HepG2 (cell line): ENCODE measurements around the gene DNMT3L. TPM values are rescaled to one million over a fixed set of nuclear protein-coding genes. Genes with fewer than 3 reads are reported as not detected.
A peak's percentile ranks its signal among the peaks of the same experiment; 100 is the strongest.

Experiments used
- ATAC-seq: fragments of 200-7000 bp; cut with Tn5 transposase; 3 replicates; pipeline ENCODE4 v1.9.1; 2020; ENCODE audit warnings: mild to moderate bottlenecking, moderate library complexity
- BruUV-seq: library from RNA; stranded (reverse); fragments of 400-500 nt; replicated peaks from 2 replicates; lab custom pipeline; 2021; lab: Mats Ljungman, UMichigan
- CTCF ChIA-PET: fragments of 300-600 bp; formaldehyde crosslinking; extraction: SDS; loops from one replicate; lab custom pipeline; 2021; ENCODE audit warnings: low total read pairs, inconsistent platforms, low intra/inter-chr PET ratio; lab: Yijun Ruan, JAX
- POLR2A ChIA-PET: fragments of 350-600 bp; sonication (Branson Sonifier 250); formaldehyde crosslinking; loops from one replicate; lab custom pipeline; 2020; ENCODE audit warnings: antibody characterized with exemption, inconsistent platforms; lab: Yijun Ruan, JAX
- DNase-seq: peaks from one replicate; pipeline ENCODE4 v3.0.0-alpha.2; 2015; ENCODE audit warnings: low spot score
- FAIRE-seq: peaks from 3 replicates; lab custom pipeline; 2011; peaks lifted over from hg19 to GRCh38; lab: Jason Lieb, UNC
- H2AFZ ChIP-seq: one replicate; pipeline ENCODE4 v1.6.1; 2011; ENCODE audit warnings: low read length, inconsistent platforms
- H3K27ac ChIP-seq: fragments of 300-600 bp; 3 replicates; pipeline ENCODE4 v1.8.0; 2011; ENCODE audit warnings: mixed run types, mild to moderate bottlenecking, mixed read lengths, low read length, inconsistent platforms; ENCODE audit not compliant: insufficient read depth; ENCODE audit errors: extremely low read length
- H3K27me3 ChIP-seq, 2 experiments: fragments of 200-600 bp in 1 of 2; 2 replicates in 1 of 2; 3 replicates in 1 of 2; pipeline versions ENCODE4 v1.6.0 to v1.8.0; 2011; ENCODE audit warnings: low read length in 2 of 2, mild to moderate bottlenecking in 2 of 2, moderate library complexity in 2 of 2, inconsistent platforms in 1 of 2; ENCODE audit not compliant: insufficient read depth in 2 of 2, control insufficient read depth in 1 of 2
- H3K36me3 ChIP-seq, 2 experiments: fragments of 200-600 bp in 1 of 2; replicated peaks in 1 of 2; 2 replicates in 1 of 2; 3 replicates in 1 of 2; pipeline versions ENCODE4 v1.5.1 to v1.8.0; 2011; ENCODE audit warnings: low read length in 2 of 2, inconsistent platforms in 1 of 2; ENCODE audit not compliant: insufficient read depth in 2 of 2, control insufficient read depth in 1 of 2
- H3K4me1 ChIP-seq: 2 replicates; pipeline ENCODE4 v1.5.1; 2012; ENCODE audit warnings: low read length, inconsistent platforms; ENCODE audit not compliant: insufficient read depth
- H3K4me2 ChIP-seq: 2 replicates; pipeline ENCODE4 v1.6.0; 2011; ENCODE audit warnings: low read depth, low read length, inconsistent platforms
- H3K4me3 ChIP-seq, 3 experiments: fragments of 200-600 bp in 1 of 3; sonication (generic), shearing (Covaris generic) in 1 of 3; replicated peaks in 1 of 3; 2 replicates each; pipeline ENCODE4 v1.5.1; 2011 to 2016; ENCODE audit warnings: low read length in 3 of 3, inconsistent platforms in 2 of 3, low read depth in 2 of 3, mild to moderate bottlenecking in 2 of 3, control low read depth in 1 of 3, mixed read lengths in 1 of 3; ENCODE audit not compliant: insufficient read depth in 1 of 3
- H3K79me2 ChIP-seq: one replicate; pipeline ENCODE4 v1.6.1; 2011; ENCODE audit warnings: low read length, inconsistent platforms; ENCODE audit not compliant: insufficient read depth
- H3K9ac ChIP-seq: 2 replicates; pipeline ENCODE4 v1.6.0; 2011; ENCODE audit warnings: mild to moderate bottlenecking, low read depth, low read length, inconsistent platforms; ENCODE audit not compliant: insufficient read depth
- H3K9me3 ChIP-seq: 2 replicates; pipeline ENCODE4 v1.5.1; 2012; ENCODE audit warnings: mild to moderate bottlenecking, low read length
- H4K20me1 ChIP-seq: 2 replicates; pipeline ENCODE4 v1.6.0; 2011; ENCODE audit warnings: inconsistent platforms, mild to moderate bottlenecking, low read length, moderate library complexity; ENCODE audit not compliant: insufficient read depth
- HNRNPH1 ChIP-seq: fragments of 200-400 bp; formaldehyde crosslinking; optimal IDR thresholded peaks from 2 replicates; pipeline ENCODE3; 2017; ENCODE audit warnings: mild to moderate bottlenecking, low read depth, low read length
- IKZF1 ChIP-seq: fragments of 450-650 bp; IDR thresholded peaks from 2 replicates; pipeline ENCODE4 v1.7.1; 2016
- MED13 ChIP-seq: sonication (generic); formaldehyde crosslinking; IDR thresholded peaks from 2 replicates; pipeline ENCODE4 v1.5.0; 2020; ENCODE audit warnings: missing genetic modification reagents
- NFYC ChIP-seq: IDR thresholded peaks from 2 replicates; pipeline ENCODE4 v1.6.1; 2016; ENCODE audit warnings: missing genetic modification reagents, missing compliant biosample characterization
- NR3C1 ChIP-seq: sonication (generic); formaldehyde crosslinking; IDR thresholded peaks from 2 replicates; pipeline ENCODE4 v1.4.0; 2020; ENCODE audit warnings: missing genetic modification reagents
- REPIN1 ChIP-seq: sonication (generic); formaldehyde crosslinking; IDR thresholded peaks from 2 replicates; pipeline ENCODE4 v1.8.0; 2022; ENCODE audit warnings: missing genetic modification reagents, low read depth, mild to moderate bottlenecking, borderline replicate concordance
- SCMH1 ChIP-seq: sonication (generic); formaldehyde crosslinking; IDR thresholded peaks from 2 replicates; pipeline ENCODE4 v1.9.0; 2021; ENCODE audit warnings: missing genetic modification reagents, mild to moderate bottlenecking, borderline replicate concordance
- SIN3A ChIP-seq: IDR thresholded peaks from 2 replicates; pipeline ENCODE4 v1.6.1; 2011; ENCODE audit warnings: low read depth, mild to moderate bottlenecking, control low read depth, low read length, borderline replicate concordance
- SP4 ChIP-seq: sonication (generic); formaldehyde crosslinking; IDR thresholded peaks from 2 replicates; pipeline ENCODE4 v1.8.1; 2023; ENCODE audit warnings: mild to moderate bottlenecking, missing genetic modification reagents
- YY1 ChIP-seq: IDR thresholded peaks from 2 replicates; pipeline ENCODE4 v1.6.1; 2011; ENCODE audit warnings: low read length, low read depth, moderate library complexity, mild to moderate bottlenecking; ENCODE audit not compliant: insufficient read depth, insufficient replicate concordance
- ZBTB1 ChIP-seq: sonication (generic); formaldehyde crosslinking; IDR thresholded peaks from 2 replicates; pipeline ENCODE4 v1.4.0; 2020; ENCODE audit warnings: missing genetic modification reagents, borderline replicate concordance
- ZNF333 ChIP-seq: sonication (generic); formaldehyde crosslinking; IDR thresholded peaks from 2 replicates; pipeline ENCODE4 v1.4.0; 2020; ENCODE audit warnings: mild to moderate bottlenecking, missing genetic modification reagents, borderline replicate concordance
- ZNF557 ChIP-seq: sonication (generic); formaldehyde crosslinking; IDR thresholded peaks from 2 replicates; pipeline ENCODE4 v1.4.0; 2020; ENCODE audit warnings: missing genetic modification reagents
- ZNF883 ChIP-seq: sonication (generic); formaldehyde crosslinking; IDR thresholded peaks from 2 replicates; pipeline ENCODE4 v1.5.1; 2020; ENCODE audit warnings: mild to moderate bottlenecking, missing genetic modification reagents; ENCODE audit errors: not compliant biosample characterization
- WGBS: methylation state at CpG from one replicate; pipeline ENCODE4 v1.1.6; 2017; ENCODE audit warnings: low lambda C conversion rate; 5-methylcytosine and 5-hydroxymethylcytosine counted together
- in situ Hi-C: cut with HindIII; loops from 2 replicates; pipeline ENCODE4 v1.10.0; 2017; ENCODE audit warnings: low pct_unique_long_range_greater_than_20kb; ENCODE audit not compliant: extremely low pct_ligation_motif_present
- intact Hi-C: fragments of 100-400 bp; cut with micrococcal nuclease; formaldehyde crosslinking; loops from one replicate; pipeline ENCODE4 v1.10.0; 2022; ENCODE audit not compliant: unreplicated experiment
- polyA plus RNA-seq, 8 experiments: library from polyadenylated mRNA; depleted of rRNA in 3 of 8; stranded (reverse) in 7 of 8; unstranded in 1 of 8; fragments of >200 nt; fragmentation: Illumina TruSeq in 4 of 8; extraction: Trizol in 4 of 8; gene quantifications; 2 replicates each; pipeline versions ENCODE4 v1.2.1 to v1.2.3, GENCODE V29; 2011 to 2016; ENCODE audit warnings: low read depth in 4 of 8, missing spikeins in 1 of 8, mixed read lengths in 1 of 8; ENCODE audit not compliant: insufficient read depth in 1 of 8
- total RNA-seq, 5 experiments: library from RNA; depleted of rRNA; stranded (reverse); fragments of >200 nt; fragmentation: Illumina TruSeq; extraction: Trizol; gene quantifications; 2 replicates each; pipeline ENCODE4 v1.2.3, GENCODE V29; 2016; ENCODE audit warnings: low read depth in 1 of 5
- TF ChIP-seq, protein P1 (sequence below): sonication (generic); formaldehyde crosslinking; IDR thresholded peaks from 2 replicates; pipeline ENCODE4 v1.4.0; 2020; ENCODE audit warnings: mild to moderate bottlenecking, missing genetic modification reagents
- TF ChIP-seq, protein P2 (sequence below): IDR thresholded peaks from 2 replicates; pipeline ENCODE4 v1.4.0; 2020; ENCODE audit warnings: mild to moderate bottlenecking, missing genetic modification reagents
- TF ChIP-seq, protein P3 (sequence below): sonication (generic); formaldehyde crosslinking; IDR thresholded peaks from 2 replicates; pipeline ENCODE4 v1.4.0; 2020; ENCODE audit warnings: low read depth, mild to moderate bottlenecking, missing genetic modification reagents

Gene DNMT3L
- total and polyA plus RNA-seq, 2 of the 13 experiments (the other 11 are each of a cell fraction or from before 2014, with no cell fraction given): 0.75 to 1.7 TPM

DNA sequence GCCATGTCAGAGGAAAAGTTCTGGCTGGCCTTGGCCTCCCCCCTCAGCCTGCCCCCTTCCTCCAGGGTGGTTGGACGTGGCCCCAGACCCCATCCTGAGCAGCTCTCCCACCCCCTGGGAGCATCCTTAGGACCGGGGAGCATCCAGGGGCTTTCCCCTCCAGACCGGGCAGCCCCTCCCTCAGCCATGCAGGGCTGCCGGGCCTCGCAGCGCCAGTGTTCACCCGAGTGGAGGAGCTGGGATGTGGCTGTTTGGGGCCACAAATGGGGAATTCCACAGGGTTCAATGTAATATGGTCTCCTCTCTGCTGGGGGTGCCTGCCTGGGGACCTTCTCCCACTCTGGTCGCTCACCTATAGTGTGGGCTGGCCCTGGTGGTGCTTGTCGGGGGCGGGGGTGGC, 33.9 kb upstream of the DNMT3L start:
- intact Hi-C loops: no loop called here
- Histone ChIP-seq H3K79me2 (peaks cover 2% of the 10 kb centered on the region), H4K20me1 (no peaks in the 10 kb centered on the region), H3K4me3 (peak overlapping the region in 1 of 3 experiments; percentile 61; a peak in 1 of 6 replicates), H3K4me1 (peaks cover 43% of the 10 kb centered on the region), H3K9me3 (no peaks in the 10 kb centered on the region), H3K27ac (no peak overlapping the region), H3K4me2 (peak overlapping the region; percentile 67; the same call in 1 of the 2 replicates), H3K9ac (no peak overlapping the region), H3K36me3 (no peaks in the 10 kb centered on the region), H2AFZ (no peak overlapping the region), H3K27me3 (peaks cover 11 to 41% of the 10 kb centered on the region in 2 experiments)
- no TSS peak for BruUV-seq
- DNase-seq: no peak
- WGBS: 0% methylated on average over 2 of the region's 10 CpGs
- TF ChIP-seq SCMH1 (CRISPR knock-in tag) (no peak), NR3C1 (CRISPR knock-in tag) (no peak), ZNF883 (CRISPR knock-in tag) (no peak), NFYC (no peak), YY1 (no peak), REPIN1 (no peak), IKZF1 (no peak), ZNF333 (CRISPR knock-in tag) (no peak), SP4 (CRISPR knock-in tag) (no peak), MED13 (no peak), ZNF557 (CRISPR knock-in tag) (no peak), ZBTB1 (CRISPR knock-in tag) (no peak), HNRNPH1 (no peak), SIN3A (no peak)
- TF ChIP-seq, protein P1, sequence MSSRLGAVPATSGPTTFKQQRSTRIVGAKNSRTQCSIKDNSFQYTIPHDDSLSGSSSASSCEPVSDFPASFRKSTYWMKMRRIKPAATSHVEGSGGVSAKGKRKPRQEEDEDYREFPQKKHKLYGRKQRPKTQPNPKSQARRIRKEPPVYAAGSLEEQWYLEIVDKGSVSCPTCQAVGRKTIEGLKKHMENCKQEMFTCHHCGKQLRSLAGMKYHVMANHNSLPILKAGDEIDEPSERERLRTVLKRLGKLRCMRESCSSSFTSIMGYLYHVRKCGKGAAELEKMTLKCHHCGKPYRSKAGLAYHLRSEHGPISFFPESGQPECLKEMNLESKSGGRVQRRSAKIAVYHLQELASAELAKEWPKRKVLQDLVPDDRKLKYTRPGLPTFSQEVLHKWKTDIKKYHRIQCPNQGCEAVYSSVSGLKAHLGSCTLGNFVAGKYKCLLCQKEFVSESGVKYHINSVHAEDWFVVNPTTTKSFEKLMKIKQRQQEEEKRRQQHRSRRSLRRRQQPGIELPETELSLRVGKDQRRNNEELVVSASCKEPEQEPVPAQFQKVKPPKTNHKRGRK (CRISPR knock-in tag): no peak
- TF ChIP-seq, protein P2, sequence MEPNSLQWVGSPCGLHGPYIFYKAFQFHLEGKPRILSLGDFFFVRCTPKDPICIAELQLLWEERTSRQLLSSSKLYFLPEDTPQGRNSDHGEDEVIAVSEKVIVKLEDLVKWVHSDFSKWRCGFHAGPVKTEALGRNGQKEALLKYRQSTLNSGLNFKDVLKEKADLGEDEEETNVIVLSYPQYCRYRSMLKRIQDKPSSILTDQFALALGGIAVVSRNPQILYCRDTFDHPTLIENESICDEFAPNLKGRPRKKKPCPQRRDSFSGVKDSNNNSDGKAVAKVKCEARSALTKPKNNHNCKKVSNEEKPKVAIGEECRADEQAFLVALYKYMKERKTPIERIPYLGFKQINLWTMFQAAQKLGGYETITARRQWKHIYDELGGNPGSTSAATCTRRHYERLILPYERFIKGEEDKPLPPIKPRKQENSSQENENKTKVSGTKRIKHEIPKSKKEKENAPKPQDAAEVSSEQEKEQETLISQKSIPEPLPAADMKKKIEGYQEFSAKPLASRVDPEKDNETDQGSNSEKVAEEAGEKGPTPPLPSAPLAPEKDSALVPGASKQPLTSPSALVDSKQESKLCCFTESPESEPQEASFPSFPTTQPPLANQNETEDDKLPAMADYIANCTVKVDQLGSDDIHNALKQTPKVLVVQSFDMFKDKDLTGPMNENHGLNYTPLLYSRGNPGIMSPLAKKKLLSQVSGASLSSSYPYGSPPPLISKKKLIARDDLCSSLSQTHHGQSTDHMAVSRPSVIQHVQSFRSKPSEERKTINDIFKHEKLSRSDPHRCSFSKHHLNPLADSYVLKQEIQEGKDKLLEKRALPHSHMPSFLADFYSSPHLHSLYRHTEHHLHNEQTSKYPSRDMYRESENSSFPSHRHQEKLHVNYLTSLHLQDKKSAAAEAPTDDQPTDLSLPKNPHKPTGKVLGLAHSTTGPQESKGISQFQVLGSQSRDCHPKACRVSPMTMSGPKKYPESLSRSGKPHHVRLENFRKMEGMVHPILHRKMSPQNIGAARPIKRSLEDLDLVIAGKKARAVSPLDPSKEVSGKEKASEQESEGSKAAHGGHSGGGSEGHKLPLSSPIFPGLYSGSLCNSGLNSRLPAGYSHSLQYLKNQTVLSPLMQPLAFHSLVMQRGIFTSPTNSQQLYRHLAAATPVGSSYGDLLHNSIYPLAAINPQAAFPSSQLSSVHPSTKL (CRISPR knock-in tag): no peak
- TF ChIP-seq, protein P3, sequence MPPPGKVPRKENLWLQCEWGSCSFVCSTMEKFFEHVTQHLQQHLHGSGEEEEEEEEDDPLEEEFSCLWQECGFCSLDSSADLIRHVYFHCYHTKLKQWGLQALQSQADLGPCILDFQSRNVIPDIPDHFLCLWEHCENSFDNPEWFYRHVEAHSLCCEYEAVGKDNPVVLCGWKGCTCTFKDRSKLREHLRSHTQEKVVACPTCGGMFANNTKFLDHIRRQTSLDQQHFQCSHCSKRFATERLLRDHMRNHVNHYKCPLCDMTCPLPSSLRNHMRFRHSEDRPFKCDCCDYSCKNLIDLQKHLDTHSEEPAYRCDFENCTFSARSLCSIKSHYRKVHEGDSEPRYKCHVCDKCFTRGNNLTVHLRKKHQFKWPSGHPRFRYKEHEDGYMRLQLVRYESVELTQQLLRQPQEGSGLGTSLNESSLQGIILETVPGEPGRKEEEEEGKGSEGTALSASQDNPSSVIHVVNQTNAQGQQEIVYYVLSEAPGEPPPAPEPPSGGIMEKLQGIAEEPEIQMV: no peak
- peak; percentile 1; the same call in 1 of the 3 replicates for ATAC-seq
- POLR2A ChIA-PET: no interaction called here
- FAIRE-seq: no peak
- CTCF ChIA-PET: no interaction called here
- in situ Hi-C loops: no loop called here
